Psoas muscle (tissue), 8 donors: ENCODE results near the gene DOHH. TPM values are rescaled to one million over a fixed set of nuclear protein-coding genes. Genes with fewer than 3 reads are reported as not detected.

ENCODE experiments used
- ATAC-seq, 4 donors: fragments of 200-7000 bp; cut with Tn5 transposase; one replicate each; pipeline ENCODE4 v1.9.1; 2020; ENCODE audit warnings: moderate library complexity in 3 of 4, mild to moderate bottlenecking in 2 of 4
- DNase-seq, 2 donors: peaks; one replicate each; pipeline ENCODE4 v3.0.0-alpha.2; 2020
- H3K27ac ChIP-seq: fragments of 200-600 bp; one replicate; pipeline ENCODE4 v1.8.0; 2022
- H3K27me3 ChIP-seq, 3 donors: fragments of 200-600 bp in 1 of 3; one replicate each; pipeline versions ENCODE4 v1.6.1 to v1.8.0; 2013 to 2022; ENCODE audit warnings: low read length in 2 of 3, mild to moderate bottlenecking in 2 of 3, moderate library complexity in 1 of 3; ENCODE audit not compliant: insufficient read depth in 3 of 3
- H3K36me3 ChIP-seq, 2 donors: fragments of 200-600 bp in 1 of 2; one replicate each; pipeline versions ENCODE4 v1.6.1 to v1.8.0; 2013 to 2022; ENCODE audit warnings: low read depth in 1 of 2, mild to moderate bottlenecking in 1 of 2, moderate library complexity in 1 of 2; ENCODE audit not compliant: insufficient read depth in 1 of 2
- H3K4me1 ChIP-seq: fragments of 200-600 bp; one replicate; pipeline ENCODE4 v1.8.0; 2022
- H3K4me3 ChIP-seq: fragments of 200-600 bp; one replicate; pipeline ENCODE4 v1.8.0; 2022; ENCODE audit warnings: mild to moderate bottlenecking
- H3K9me3 ChIP-seq: fragments of 200-600 bp; one replicate; pipeline ENCODE4 v1.8.0; 2022
- WGBS, 3 donors: extraction: QIAGEN DNeasy Blood & Tissue Kit; methylation state at CpG; one replicate each; pipeline versions ENCODE4 v1.1.6 to v1.1.7; 2013; 5-methylcytosine and 5-hydroxymethylcytosine counted together
- intact Hi-C, 2 donors: fragments of 100-400 bp; cut with DNase I; formaldehyde crosslinking; loops; one replicate each; pipeline versions ENCODE4 v1.11.0 to v1.14.2; 2022
- polyA plus RNA-seq, 3 donors: library from polyadenylated mRNA; stranded (reverse); fragments of 200-250 nt; gene quantifications; one replicate each; pipeline ENCODE4 v1.2.3, GENCODE V29; 2013
- total RNA-seq, 4 donors: library from RNA; stranded (reverse); fragmentation: NEBNext Ultra II Directional in 2 of 4; extraction: Animal tissue kit (Norgen Biotek cat#: 25700) in 2 of 4; gene quantifications; one replicate each; pipeline versions ENCODE4 v1.2.1 to v1.2.4, GENCODE V29; 2021 to 2023
- TF ChIP-seq, protein P1 (sequence below): fragments of 200-600 bp; IDR thresholded peaks from one replicate; pipeline ENCODE4 v1.8.0; 2022; ENCODE audit warnings: antibody characterized with exemption
- donor health status: healthy with polysubstance abuse.
- donor health status: DM: no; HTN: no; CAD: no; lungs with moderate emphysema.
- donor health status: Bipolar disorder and iron deficiency.
- donor health status: healthy.
- donor health status: DM: yes; HTN: yes; CAD: no.
- donor health status: DM: no; HTN: no; CAD: no.
- donor health status: DM: no; HTN: no; CAD: no.
- donor health status: DM: yes; HTN: yes; CAD: no.

Gene DOHH
- total and polyA plus RNA-seq, 7 donors, result 11.5 to 54.3 (median 21.8) TPM

DNA sequence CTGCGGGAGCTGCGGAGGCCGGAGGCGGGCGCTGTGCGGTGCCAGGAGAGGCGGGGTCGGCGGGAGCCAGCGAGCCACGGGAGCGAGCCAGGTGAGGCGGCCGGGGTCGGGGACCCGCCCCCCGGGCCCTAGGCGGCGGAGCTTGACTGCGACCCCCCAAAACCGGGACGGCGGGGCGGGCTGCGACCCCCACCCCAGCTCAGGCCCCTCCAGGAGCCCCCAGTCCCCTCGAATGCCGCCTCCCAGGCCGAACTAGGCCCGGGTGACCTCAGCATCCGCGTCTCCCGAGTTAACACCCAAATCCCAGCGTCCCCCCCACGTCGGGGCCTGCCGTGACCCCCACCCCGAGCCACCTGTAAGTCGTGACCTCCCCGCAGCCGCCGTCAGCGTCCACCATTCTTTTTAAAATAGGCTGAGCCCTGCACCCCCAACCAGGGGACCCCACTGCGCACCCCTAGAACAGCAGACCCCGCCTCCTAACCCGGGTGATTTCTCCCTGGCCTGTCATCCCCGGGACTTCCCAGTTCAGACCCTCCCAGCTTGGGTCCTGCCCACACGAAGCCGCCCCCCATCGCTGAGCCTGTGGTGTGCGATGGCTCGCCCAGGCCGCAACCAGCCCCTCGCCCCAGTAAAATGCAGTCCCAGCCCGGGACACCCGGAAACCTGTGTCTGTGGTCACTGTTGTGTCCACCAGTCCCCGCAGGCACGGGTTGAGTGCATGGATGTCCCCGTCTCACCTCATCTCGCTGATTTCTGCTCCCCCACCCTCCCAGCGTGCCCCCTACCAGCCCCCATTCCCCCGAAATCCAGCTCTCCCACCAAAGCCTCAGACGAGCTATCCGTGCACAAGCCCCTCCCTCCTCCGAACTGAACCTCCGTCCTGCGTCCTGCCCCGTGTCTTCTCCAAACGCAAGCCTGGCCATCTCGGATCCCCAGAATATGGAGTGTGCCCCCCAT, 6.2 kb upstream of the DOHH start:
- DNase-seq, result peak in 1 of 2 donors; percentile 71
- intact Hi-C loops, result no loop called here
- peak overlapping the region; percentile 90 for H3K27ac ChIP-seq
- WGBS, 3 donors, result 1 to 3% (median 2%) methylated on average over 42 to 69 of the region's 69 CpGs
- no peaks in the 10 kb centered on the region for H3K9me3 ChIP-seq
- peaks cover 13% of the 10 kb centered on the region for H3K4me1 ChIP-seq
- peaks cover 0 to 17% of the 10 kb centered on the region in 2 donors for H3K36me3 ChIP-seq
- TF ChIP-seq, protein P1, sequence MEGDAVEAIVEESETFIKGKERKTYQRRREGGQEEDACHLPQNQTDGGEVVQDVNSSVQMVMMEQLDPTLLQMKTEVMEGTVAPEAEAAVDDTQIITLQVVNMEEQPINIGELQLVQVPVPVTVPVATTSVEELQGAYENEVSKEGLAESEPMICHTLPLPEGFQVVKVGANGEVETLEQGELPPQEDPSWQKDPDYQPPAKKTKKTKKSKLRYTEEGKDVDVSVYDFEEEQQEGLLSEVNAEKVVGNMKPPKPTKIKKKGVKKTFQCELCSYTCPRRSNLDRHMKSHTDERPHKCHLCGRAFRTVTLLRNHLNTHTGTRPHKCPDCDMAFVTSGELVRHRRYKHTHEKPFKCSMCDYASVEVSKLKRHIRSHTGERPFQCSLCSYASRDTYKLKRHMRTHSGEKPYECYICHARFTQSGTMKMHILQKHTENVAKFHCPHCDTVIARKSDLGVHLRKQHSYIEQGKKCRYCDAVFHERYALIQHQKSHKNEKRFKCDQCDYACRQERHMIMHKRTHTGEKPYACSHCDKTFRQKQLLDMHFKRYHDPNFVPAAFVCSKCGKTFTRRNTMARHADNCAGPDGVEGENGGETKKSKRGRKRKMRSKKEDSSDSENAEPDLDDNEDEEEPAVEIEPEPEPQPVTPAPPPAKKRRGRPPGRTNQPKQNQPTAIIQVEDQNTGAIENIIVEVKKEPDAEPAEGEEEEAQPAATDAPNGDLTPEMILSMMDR, result no peak
- peak in 1 of 4 donors; percentile 3 for ATAC-seq
- H3K27me3 ChIP-seq, result no peaks in the 10 kb centered on the region
- H3K4me3 ChIP-seq, result peak overlapping the region; percentile 95

DNA sequence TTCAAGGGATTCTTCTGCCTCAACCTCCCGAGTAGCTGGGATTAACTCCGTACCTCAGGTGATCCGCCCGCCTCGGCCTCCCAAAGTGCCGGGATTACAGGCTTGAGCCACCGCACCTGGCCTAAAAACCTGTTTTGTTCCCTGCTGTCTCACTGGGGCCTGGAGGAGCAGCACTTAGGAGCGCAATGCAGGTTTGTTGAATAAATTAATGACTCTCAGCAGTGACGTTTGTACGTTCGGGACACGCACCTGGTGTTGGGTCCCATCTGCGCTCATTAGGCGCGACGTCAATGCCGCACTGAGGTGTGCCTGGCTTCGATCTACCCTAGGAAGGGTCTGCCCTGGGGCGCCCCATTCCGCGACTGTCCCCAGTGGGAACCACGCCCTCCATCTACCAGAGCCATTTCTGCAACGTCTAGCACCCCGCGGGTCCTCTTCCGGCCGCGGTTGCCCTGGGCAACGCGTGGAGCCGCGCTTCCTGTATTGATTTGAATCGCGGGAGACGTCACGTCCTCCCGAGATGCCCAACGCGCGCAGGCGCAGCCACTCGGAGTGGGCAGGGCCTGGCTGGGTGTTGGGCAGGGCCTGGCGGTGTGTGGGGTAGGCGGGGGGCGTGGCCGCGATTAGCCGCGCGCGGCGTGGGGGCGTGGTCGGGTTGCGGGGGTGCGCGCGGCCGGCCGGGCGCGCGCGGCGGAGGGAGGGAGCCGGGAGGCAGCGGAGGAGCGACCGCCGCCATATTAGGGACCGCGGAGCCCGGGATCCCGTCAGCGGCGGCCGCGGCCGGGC, 5.3 kb upstream of the DOHH start, which contains the start of gene FZR1:
TSS of gene FZR1 (plus strand) at position 714 of the 786 bp plus-strand sequence. CDS start 16,679 bp downstream, outside the sequence.
- Histone ChIP-seq H3K4me1 (peaks cover 17% of the 10 kb centered on the region), H3K4me3 (peak within 1 kb of the TSS; percentile 95), H3K27ac (peak within 1 kb of the TSS; percentile 90), H3K36me3 (peaks cover 0 to 12% of the 10 kb centered on the region in 2 donors), H3K9me3 (no peaks in the 10 kb centered on the region), H3K27me3 (no peaks in the 10 kb centered on the region)
- TF ChIP-seq, protein P1, result no peak
- intact Hi-C loops, result no loop called here
- peak; percentile 99 to 100 for DNase-seq
- peak; percentile 98 to 99 (median 98) for ATAC-seq
- 1% methylated on average over 60 to 79 of the region's 79 CpGs for WGBS, 3 donors

DNA sequence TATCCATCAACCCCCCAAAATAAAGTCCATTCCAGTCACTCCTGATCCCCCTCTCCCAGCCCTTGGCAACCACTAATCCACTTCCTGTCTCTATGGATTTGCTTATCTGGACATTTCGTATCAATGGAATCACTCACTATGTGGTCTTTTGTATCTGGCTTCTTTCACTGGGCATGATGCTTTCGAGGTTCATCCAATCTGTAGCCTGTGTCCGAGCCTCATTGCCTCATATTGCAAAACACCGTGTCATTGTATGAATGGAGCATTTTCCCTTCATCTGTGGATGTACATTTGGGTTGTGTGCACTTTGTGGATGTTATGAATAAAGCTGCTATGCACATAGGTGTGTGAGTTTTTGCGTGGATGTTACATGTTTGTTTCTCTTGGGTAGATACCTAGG, 4.3 kb upstream of the DOHH start:
- no peak for ATAC-seq
- 83 to 88% (median 87%) methylated on average over 5 of the region's 5 CpGs for WGBS, 3 donors
- DNase-seq, result no peak
- peaks cover 19% of the 10 kb centered on the region for H3K4me1 ChIP-seq
- H3K9me3 ChIP-seq, result no peaks in the 10 kb centered on the region
- no peak overlapping the region for H3K4me3 ChIP-seq
- TF ChIP-seq, protein P1, result no peak
- H3K27ac ChIP-seq, result no peak overlapping the region
- no peaks in the 10 kb centered on the region for H3K27me3 ChIP-seq
- peaks cover 0 to 5% of the 10 kb centered on the region in 2 donors for H3K36me3 ChIP-seq
- intact Hi-C loops, result no loop called here

DNA sequence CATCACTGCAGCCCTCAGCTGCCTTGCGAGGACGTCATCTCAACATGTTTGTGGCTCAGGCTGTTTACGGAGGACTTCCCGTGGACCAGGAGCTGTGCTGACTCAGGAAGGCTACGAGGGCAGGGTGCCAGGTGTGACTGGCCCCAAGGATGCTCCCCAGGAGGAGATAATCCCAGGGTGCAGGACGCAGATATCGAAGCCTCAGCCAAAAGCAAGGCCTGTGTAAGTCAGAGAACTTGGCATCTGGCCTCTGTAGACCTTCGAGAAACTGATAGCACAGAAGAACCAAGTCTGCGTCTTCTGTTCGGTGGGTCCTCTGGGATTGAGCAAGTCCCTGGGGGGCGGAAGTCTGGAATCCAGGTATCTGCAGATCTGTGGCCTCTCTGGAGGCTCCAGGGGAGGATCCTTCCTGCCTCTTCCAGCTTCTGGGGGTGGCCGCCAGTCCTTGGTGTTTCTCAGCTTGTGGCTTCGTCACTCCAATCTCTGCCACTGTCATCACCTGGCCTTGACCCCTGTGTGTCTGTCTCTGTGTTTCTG, 2.6 kb upstream of the DOHH start:
- H3K27ac ChIP-seq, result no peak overlapping the region
- TF ChIP-seq, protein P1, result no peak
- ATAC-seq, result no peak
- H3K9me3 ChIP-seq, result no peaks in the 10 kb centered on the region
- no peaks in the 10 kb centered on the region for H3K36me3 ChIP-seq
- no peak overlapping the region for H3K4me3 ChIP-seq
- peaks cover 27% of the 10 kb centered on the region for H3K4me1 ChIP-seq
- 81 to 84% (median 82%) methylated on average over 13 of the region's 13 CpGs for WGBS, 3 donors
- DNase-seq, result no peak
- intact Hi-C loops, result no loop called here
- H3K27me3 ChIP-seq, result no peaks in the 10 kb centered on the region
